GM19372 (cell line): ENCODE results near the gene MTG2.

Source experiments
- ATAC-seq: cut with Tn5 transposase; IDR thresholded peaks from one replicate; pipeline ENCODE4 v1.9.1; 2021; ENCODE audit warnings: mild to moderate bottlenecking, low read depth, moderate library complexity; ENCODE audit not compliant: unreplicated experiment

The MTG2 gene

DNA sequence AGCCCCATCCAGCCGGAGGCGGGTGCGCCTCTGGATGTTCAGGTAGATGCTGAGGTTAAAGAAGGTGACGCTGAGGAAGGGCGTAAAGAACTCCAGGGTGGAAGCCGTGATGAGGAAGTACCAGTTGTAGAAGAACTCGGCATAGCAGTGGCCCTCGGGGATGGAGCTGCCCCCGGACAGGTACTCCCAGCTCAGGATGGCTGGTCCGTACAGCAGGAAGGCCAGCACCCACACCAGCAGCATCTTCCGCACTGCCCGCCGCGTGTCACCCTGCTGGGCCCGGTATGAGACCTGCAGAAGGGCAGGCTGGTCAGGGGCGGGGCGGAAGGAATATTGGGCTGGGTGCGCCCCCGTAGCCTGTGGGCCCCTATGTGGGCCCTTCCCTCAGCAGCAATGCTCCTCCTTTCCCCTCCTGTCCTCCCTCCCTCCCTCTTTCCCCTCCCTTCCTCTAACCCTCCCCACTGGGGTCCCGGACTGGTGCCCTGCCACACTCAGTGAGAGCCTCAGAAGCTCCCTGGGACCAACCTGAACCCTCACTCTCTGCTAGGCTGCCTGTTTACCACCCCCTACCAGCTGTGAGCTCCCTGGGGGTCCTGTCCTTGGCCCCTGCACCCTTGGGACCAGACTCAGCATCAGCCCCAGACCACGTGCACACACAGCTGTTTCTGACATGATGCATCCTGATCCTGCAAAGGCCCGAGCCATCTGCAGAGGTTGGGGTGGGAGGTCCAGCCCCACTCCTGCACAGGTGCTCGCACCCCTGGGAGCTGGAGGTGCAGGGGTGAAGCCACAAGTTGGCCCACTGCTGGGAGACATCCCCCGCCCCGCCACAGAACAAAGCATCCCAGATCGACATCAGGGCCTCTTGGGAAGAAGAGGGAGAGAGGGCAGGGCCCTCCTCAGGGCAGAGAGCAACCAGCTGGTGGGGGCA lies 34.1 kb downstream of the MTG2 start:
- no peak for ATAC-seq

DNA sequence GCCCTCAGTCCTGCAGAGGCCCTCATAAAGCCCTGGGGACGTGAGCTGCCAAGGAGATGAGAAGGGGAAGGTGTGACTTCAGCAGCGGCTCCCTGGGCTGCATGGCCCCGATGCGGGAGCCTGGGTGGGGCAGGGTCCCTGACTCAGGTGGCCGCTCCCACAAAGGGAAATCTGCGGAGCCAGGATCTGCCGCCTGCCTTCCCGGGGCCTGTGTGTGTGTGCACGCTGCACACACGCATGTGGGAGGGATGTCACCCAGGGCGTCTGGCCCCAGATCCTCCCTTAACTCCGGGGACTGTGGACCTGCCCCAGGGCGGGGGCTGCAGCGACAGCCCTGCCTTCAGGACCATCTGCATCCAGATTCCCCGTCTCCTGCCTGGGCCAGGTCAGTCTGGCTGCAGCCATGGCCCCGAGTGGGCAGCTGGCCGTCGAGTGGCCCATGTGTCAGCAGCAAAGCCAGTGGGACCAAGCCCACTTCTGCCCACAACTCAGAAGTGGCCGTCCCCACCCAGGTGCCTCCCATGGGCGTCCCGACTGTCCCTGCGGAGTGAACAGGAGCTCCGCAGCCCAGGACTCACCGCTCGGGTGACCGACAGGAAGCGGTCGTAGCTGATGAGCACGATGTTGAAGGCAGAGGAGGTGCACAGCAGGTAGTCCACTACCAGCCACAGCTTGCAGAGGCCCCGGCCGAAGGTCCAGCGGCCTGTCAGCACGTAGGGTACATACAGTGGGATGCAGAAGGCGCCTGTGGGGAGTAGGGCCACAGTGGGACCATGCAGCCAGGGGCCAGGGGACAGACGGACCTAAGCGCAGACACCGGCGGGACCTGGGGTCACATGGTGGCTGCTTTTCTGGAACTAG lies 35.3 kb downstream of the MTG2 start:
- no peak for ATAC-seq

DNA sequence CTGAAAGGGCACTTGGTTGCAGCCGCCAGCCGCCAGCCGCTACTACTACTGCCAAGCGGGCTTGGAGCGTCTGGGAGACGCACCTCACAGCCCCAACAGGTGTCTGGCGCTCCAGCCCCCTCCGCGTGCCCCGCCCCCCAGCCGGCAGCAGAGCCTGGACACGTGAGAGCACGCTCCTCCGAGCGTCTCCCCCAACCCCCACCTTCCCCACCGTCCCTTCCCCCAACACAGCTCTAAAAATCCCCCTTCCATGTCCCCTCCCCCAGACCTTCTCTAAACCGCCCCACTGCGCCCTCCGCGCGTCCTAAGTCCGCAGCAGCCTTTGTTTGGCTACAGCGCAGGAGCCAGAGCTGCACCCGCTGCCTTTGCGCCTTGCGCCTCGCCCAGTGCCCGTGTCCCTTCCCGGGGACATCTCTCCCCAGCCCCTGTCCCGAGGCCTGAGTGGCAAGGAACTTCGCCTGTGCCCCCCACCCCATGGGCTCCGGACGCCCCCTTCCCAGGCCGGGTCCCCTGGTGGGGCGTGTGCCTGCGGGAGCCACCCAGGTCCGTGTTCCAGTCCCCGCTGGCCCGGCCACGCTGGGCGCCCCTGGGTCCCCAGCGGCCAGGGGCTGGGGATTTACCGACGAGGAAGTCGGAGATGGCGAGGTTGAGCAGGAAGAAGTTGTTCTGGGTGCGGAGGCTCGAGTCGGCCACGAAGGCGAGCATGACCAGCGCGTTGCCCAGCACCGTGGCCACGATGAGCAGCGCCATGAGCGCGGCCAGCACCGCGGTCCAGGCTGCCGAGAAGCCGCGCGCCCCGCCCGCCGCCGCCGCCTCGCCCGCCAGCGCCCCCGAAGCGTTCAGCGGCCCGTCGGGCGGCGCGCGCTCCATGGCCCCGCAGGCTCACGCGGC lies 36.5 kb downstream of the MTG2 start:
- ATAC-seq: no peak

DNA sequence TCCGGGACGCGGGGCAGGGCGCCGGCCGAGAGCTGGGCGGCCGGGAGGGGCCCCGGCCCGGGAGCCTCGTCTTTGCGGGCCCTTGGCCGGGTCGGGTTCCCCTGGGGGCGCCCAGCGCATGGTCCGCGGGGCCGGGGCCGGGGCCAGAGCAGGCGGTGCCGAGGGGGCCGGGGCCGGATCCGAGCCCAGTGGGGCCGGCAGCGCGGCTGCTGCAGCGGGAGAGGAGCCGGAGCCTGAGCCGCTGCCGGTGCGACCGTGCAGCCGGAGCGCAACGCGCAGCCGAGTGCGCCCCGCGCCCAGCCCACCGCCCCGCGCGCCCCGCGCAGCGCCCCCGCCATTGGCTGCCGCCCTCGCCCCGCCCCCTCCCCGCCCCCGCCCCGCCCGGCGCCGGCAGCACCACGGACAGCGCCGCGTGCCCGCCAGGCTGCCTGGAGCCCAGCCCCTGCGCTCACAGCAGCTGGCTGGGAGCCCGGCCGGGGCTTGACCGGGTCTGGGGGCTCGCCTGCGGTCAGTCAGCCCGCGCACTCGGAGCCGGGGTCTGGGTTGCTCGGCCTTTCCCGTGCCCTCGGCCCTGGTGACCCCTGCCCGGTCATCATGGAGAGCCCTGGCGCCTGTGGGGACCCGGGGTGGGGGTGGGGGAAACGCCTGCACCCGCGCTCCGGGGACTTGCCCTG lies 37.3 kb downstream of the MTG2 start, which contains the start of gene HRH3:
TSS of gene HRH3 (minus strand) at position 287 of the 674 bp plus-strand sequence. CDS start 308 bp downstream, outside the sequence.
- ATAC-seq: no peak

DNA sequence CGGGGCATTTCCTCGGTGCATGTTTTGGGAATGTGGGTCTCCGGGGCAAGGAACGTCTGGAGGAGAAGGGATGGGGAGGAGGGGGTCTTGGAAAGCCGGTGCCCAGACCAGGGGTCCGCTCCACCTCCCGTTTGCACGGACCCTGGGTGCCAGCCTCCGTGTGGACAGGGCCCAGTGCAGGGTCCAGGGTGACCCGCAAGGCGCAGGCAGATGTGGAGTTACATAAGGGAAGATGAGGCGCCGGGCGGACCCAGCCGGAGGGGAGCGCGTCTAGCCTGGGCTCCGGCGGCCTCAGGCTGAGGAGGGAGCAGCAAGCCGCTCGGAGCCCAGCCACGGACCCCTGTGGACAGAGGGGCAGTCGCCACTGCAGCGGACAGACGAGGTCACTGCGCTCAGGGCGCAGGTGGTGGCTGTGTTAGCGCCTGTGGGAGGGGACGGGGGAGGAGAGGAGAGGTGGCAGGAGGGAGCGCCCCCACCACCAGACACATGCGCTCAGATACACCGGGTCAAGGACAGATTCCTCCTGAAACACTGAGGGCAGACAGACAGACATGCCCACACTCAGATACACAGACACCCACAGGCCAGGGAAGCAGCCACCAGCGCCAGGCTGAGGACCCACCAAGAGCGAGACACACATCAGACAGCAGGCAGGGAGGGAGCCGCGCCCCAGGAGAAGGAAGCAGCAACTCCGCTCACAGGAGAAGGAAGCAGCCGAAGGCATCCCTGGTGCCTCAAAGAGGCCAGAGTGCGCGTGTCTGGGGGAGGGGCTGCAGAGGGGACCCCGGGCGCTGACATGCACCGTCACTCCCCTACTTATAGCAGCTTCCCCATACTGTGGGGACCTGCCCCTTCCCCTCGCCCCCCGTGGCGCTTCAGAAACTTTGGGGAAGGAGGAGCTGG lies 38.1 kb downstream of the MTG2 start:
- no peak for ATAC-seq

DNA sequence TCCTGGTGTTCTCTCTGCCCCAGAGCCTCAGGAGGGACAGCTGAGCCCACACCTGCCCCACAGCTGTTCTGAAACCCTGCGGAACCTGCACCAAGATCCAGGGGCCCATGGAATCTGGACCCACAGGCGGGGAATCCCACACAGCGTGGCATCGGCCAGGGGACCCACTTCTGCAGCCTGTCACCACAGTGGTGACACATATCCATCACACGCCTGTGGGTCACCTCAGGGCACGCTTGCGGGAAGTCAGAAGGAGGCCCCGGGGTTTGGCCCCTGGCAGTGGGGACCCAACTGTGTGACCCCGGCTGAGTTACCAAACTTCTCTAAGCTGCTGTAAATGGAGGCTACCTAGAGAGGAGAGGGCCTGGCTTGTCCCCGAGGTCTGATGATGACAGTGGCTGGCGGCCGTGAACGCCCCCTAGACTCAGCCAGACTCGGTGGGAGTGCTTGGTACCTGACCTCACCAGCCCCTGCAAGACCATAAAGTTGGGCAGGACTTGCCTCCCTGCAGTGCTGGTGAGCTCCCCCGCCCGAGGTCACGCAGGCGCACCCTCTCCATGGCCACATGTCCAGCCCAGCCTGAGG lies 39.5 kb downstream of the MTG2 start:
- ATAC-seq: no peak

DNA sequence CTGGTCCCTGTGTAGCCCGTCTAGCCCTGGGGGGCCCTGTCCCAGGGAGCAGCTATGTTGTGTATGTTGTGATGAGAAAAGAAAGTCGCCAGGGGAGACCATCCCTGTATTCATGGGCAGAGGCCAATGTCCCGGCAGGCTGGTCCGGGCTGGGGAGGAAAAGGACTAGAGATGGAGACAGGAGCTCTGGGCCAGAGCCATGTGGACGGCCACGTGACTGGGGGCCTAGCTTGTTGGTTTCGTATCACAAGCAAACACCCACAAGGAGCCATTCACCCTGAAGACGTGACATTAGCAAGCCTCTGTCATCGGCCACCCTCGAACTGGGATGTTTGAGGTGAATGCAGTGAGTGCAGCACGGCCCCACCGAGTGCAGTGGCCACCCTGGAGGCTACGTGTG lies 40.1 kb downstream of the MTG2 start:
- no peak for ATAC-seq

DNA sequence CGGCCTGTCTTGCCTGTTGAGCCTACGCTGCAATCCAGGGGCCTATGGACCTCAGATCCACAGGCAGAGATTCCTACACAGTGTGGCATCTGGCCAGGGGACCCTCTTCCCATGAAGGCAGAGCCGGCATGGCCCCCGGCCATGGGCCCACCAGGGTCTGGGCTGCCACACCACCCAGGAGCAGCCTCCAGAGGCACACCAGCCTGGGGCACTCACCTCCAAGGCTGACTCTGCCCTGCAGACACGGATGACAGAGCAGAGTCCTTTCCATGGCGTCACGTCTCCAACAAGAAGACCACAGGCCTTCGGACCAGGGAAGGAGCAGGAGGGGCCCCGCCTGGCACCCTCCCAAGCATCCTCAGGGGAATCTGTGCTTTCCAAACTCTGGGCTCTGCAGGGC lies 40.7 kb downstream of the MTG2 start:
- ATAC-seq: no peak

DNA sequence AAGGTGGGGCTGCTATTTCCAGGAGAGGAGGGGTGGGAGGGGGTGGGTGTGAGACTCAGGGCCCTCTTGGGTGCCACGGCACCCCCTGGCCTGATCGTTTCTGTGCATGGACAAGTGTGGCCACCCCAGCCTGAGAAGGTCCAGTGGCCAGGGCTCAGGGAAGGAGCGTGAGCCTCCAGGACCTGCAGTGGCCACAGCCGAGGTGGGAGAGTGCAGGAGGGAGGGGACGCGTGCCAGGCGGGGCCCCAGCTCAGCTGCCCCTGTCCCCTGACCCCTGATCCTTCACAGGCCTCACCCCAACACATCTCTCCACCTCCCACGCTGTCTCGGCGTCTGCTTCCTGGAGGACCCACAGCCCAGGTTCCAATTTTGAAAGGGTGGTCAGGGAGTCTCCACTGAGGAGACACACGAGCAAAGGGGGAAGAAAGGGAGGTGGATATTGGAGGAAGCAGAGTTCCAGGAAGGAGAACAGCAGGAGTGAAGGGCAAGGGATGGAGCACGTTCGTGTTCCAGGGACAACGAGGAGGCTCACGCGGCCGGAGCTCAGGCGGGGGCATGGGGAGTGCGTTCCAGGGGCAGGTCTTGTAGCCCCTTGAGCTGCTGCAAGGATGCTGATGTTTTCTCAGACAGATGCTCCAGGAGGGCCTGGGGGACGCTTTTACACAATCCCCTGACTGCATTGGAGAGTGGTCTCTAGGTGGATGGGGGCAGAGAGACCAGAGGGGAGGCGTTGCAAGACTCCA lies 41.5 kb downstream of the MTG2 start:
- no peak for ATAC-seq

DNA sequence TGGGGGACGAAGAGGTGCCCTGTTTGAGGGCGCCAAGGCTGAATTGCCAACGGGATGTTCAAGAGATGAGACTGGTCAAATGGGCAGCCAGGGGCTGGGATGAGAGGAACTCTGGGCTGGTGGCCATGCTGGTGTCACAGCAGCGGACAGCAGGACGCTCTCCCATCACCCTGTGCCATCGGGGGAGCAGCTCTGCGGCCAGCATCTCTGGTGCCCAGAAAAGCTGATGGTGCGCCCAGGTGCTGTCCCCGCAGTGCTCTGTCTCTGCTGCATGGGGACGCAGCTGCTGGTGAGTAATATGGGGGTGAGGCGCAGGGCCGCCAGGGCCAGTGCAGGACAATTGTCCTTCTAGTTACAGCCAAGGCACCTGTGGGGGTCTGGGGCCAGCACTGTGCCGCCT lies 42.2 kb downstream of the MTG2 start:
- no peak for ATAC-seq

DNA sequence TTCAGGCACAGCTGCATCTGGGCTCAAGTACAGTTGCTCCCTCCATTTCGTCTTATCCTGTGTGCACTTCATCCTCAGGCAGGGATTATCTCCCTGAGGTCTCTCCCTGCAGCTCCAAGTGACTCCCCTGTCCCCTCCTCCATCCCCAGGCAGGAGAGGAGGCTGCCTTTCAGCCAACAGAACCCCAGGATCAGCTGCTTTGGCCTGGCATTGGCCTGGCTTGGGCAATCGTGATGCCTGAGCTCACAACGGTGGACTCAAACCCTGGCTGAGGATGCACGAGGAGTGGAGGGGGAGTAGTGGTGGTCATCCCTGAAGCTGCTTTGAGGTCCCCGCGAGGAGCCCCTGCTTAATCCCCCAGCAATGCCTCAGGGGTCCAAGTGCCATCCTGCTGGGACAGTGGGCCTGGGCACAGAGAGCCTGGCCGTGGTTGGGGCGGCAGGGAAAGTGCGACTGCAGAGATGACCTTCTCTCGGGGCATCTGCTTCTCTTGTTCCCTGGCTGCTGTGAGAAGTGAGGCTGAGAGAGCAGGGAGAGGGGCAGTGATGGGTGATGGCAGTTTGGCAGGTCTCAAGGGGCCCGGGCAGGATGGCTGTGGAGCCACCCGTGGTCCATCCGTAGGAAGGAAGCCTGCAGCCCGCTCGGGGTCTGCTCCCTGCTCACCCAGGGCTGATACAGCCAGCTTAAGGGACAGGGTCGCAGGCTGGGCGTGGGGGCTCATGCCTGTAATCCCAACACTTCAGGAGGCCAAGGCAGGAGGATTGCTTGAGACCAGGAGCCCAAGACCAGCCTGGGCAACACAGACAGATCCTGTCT lies 43.2 kb downstream of the MTG2 start:
- ATAC-seq: no peak

DNA sequence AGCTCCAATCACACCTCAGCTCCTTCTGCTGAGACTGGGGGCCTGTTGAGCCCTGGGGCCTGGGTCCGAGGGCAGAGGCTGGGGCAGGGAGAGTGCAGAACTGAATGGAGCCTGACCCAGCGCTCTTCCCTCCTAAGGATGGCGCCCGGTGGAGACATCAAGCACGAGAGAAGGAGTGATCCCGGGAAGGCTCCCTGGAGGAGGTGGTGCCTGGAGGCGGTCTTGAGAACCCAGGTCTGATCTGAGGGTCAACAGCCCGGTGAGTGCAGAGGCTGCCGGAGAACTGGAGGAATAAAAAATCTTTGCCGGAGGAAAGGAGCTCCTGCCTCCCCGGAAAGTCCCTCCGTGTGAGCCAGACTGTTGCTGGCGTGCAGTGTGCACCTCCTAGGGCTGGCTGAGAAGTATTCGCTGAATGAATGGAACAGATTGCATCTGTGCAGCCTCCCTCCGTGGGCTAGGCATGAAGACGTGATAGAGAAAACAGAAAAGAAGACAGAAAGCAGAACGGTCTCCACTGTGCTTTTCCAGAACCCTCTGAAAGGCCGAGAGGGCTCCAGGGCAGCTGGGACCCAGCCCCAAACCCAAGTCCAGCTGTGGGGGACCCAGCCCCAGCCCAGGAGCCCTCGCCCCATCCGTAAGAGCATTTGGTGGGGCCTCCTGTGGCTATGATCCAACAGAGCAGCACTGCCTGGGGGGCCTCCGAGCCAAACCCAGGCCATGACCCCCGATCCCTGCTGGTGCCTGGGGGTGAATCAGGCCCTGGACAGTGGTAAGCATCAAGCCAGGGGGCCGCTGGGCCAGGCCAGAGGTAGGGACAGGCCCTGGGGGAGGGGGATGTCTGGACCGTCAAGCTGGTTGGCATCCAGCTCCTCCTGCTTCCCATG lies 44.1 kb downstream of the MTG2 start:
- ATAC-seq: no peak

DNA sequence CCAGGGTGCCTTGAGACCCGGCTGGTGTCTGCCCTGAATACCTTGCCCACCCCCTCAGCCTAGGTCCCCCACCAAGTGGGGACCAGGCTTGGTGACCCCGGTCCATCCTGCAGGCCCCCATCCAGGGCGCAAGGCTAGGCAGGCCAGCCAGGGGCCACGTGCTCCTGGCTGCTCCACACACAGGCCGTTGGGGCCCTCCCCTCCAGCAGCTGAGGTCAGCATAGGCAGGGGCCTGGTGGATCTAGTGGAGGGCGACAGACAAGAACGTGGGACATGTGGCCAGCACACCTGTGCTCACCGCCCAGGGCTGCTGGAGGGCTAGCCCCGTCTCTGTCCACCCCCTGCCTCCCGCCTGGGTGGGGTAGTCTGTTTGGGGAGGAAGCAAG lies 44.8 kb downstream of the MTG2 start:
- no peak for ATAC-seq

DNA sequence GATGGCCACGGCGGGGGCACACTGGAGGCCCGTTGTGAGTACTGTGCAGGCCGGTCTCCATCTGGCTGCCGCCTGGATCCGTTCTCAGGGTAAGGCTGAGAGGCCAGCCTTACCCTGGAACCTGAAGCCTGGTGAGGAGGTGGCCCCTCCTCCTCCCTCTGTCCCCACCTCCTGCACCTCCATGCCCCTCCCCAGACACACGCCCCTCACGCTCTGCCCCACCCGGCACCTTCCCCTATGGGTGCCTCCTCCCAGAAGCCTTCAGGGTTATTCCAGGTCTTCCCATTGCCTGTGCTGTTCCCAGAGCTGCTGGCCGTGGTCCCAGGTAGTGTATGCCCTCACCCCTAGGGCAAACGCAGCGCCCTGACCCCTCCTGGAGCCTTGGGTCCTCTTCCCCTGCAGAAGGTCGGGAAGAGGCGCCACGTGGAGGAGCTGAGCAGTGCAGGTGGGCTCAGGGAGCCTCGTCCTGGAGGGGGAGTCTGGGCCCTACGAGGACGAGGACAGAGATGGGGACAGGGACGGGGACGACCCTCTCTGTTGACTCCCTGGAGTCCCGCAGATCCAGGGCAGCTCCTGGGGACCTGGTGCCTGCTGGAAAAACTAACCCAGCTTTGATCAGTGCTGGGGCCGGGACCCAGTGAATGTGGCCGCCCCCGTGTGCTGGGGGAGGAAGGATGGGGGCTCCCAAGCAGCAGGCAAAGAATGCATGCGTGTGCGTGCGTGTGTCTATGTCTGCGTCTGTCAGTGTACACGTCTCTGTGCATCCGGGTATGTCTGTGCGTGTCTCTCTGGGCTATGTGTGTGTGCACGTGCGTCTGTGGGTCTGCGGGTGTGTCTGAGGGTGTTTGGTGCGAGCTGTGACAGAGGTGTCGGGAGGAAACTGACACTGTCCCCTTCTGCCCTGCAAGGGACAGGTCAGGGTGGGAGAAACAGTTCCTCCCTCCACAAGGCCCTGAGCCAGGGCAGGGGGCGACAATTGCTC lies 45.4 kb downstream of the MTG2 start:
- no peak for ATAC-seq

DNA sequence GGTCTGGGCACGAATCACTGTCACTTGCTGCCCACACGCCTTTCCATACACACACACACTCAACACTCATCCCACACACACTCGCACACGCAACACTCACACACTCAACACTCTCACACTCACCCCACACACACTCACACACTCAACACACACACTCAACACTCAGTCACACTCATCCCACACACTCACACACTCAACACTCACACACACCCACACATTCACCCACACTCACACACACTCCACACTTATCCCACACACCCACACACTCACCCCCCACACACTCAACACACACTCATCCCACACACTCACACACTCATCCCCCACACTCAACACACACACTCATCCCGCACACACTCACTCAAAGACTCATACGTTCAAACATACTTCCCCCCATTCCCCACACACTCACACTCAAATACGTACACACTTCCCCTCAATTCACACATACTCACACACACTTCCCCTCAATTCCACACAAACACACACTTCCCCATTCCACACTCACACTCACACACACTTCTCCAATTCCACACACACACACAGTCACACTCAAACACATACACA lies 46.2 kb downstream of the MTG2 start:
- ATAC-seq: no peak
